HepG2 (cell line): Measurements from ENCODE around the gene PSMD1. TPM values are rescaled to one million over a fixed set of nuclear protein-coding genes. Genes with fewer than 3 reads are reported as not detected.

Source experiments
- ARHGAP35 ChIP-seq: sonication (generic); formaldehyde crosslinking; IDR thresholded peaks from 2 replicates; pipeline ENCODE4 v1.9.0; 2022; ENCODE audit warnings: mild to moderate bottlenecking, inconsistent platforms, moderate library complexity, missing genetic modification reagents, borderline replicate concordance
- CBX1 ChIP-seq: IDR thresholded peaks from one replicate; pipeline ENCODE4 v1.6.1; 2016; ENCODE audit warnings: antibody characterized with exemption, low read depth
- CCAR2 ChIP-seq: fragments of 200-400 bp; formaldehyde crosslinking; optimal IDR thresholded peaks from 2 replicates; pipeline ENCODE3; 2018; ENCODE audit warnings: low read depth, mild to moderate bottlenecking, low read length, moderate library complexity
- CHD4 ChIP-seq: fragments of 200-600 bp; sonication (generic); IDR thresholded peaks from 2 replicates; pipeline ENCODE4 v1.7.0; 2017; ENCODE audit warnings: mild to moderate bottlenecking, low read length, borderline replicate concordance
- DMAP1 ChIP-seq: IDR thresholded peaks from 2 replicates; pipeline ENCODE4 v1.6.1; 2016
- FOXK1 ChIP-seq: sonication (generic); formaldehyde crosslinking; IDR thresholded peaks from 2 replicates; pipeline ENCODE4 v1.4.0; 2020; ENCODE audit warnings: low read depth, missing genetic modification reagents, borderline replicate concordance
- FOXO4 ChIP-seq: sonication (generic); formaldehyde crosslinking; conservative IDR thresholded peaks from 2 replicates; pipeline ENCODE4 v1.8.1; 2023; ENCODE audit warnings: missing genetic modification reagents
- HIVEP1 ChIP-seq: sonication (generic); formaldehyde crosslinking; IDR thresholded peaks from 2 replicates; pipeline ENCODE4 v1.4.0; 2020; ENCODE audit warnings: mild to moderate bottlenecking, missing genetic modification reagents
- HOMEZ ChIP-seq: IDR thresholded peaks from 2 replicates; pipeline ENCODE4 v1.6.1; 2016; ENCODE audit warnings: low read depth
- JARID2 ChIP-seq: sonication (generic); formaldehyde crosslinking; IDR thresholded peaks from 2 replicates; pipeline ENCODE4 v1.8.1; 2023; ENCODE audit warnings: missing genetic modification reagents, inconsistent platforms; ENCODE audit not compliant: insufficient replicate concordance
- MAFG ChIP-seq: sonication (generic); formaldehyde crosslinking; IDR thresholded peaks from 2 replicates; pipeline ENCODE4 v1.5.1; 2020; ENCODE audit warnings: mild to moderate bottlenecking, missing genetic modification reagents
- NFIC ChIP-seq: IDR thresholded peaks from 2 replicates; pipeline ENCODE4 v1.6.1; 2012; ENCODE audit warnings: mild to moderate bottlenecking, low read length, inconsistent platforms
- REPIN1 ChIP-seq: sonication (generic); formaldehyde crosslinking; IDR thresholded peaks from 2 replicates; pipeline ENCODE4 v1.8.0; 2022; ENCODE audit warnings: missing genetic modification reagents, low read depth, mild to moderate bottlenecking, borderline replicate concordance
- TERF1 ChIP-seq: sonication (generic); formaldehyde crosslinking; IDR thresholded peaks from 2 replicates; pipeline ENCODE4 v1.8.0; 2022; ENCODE audit warnings: mild to moderate bottlenecking, missing genetic modification reagents, moderate library complexity
- TFDP1 ChIP-seq: IDR thresholded peaks from 2 replicates; pipeline ENCODE4 v1.6.1; 2016; ENCODE audit warnings: missing compliant biosample characterization, missing genetic modification reagents, borderline replicate concordance
- ZNF446 ChIP-seq: sonication (generic); formaldehyde crosslinking; IDR thresholded peaks from 2 replicates; pipeline ENCODE4 v1.5.0; 2020; ENCODE audit warnings: mild to moderate bottlenecking, missing genetic modification reagents
- ZNF558 ChIP-seq: sonication (generic); formaldehyde crosslinking; IDR thresholded peaks from 2 replicates; pipeline ENCODE4 v1.9.0; 2022; ENCODE audit warnings: mild to moderate bottlenecking, missing genetic modification reagents, borderline replicate concordance
- ZNF564 ChIP-seq: sonication (generic); formaldehyde crosslinking; IDR thresholded peaks from 2 replicates; pipeline ENCODE4 v1.8.1; 2023; ENCODE audit warnings: mild to moderate bottlenecking, missing genetic modification reagents
- ZNF567 ChIP-seq: sonication (generic); formaldehyde crosslinking; IDR thresholded peaks from 2 replicates; pipeline ENCODE4 v1.8.1; 2023; ENCODE audit warnings: mild to moderate bottlenecking, missing genetic modification reagents, borderline replicate concordance
- ZNF703 ChIP-seq: sonication (generic); formaldehyde crosslinking; IDR thresholded peaks from 2 replicates; pipeline ENCODE4 v1.5.1; 2020; ENCODE audit warnings: missing genetic modification reagents, mild to moderate bottlenecking, moderate library complexity, borderline replicate concordance
- ZNF790 ChIP-seq: sonication (generic); formaldehyde crosslinking; IDR thresholded peaks from 2 replicates; pipeline ENCODE4 v1.8.0; 2022; ENCODE audit warnings: missing genetic modification reagents, mild to moderate bottlenecking, borderline replicate concordance
- polyA plus RNA-seq, 8 experiments: library from polyadenylated mRNA; depleted of rRNA in 3 of 8; stranded (reverse) in 7 of 8; unstranded in 1 of 8; fragments of >200 nt; fragmentation: Illumina TruSeq in 4 of 8; extraction: Trizol in 4 of 8; gene quantifications; 2 replicates each; pipeline versions ENCODE4 v1.2.1 to v1.2.3, GENCODE V29; 2011 to 2016; ENCODE audit warnings: low read depth in 4 of 8, missing spikeins in 1 of 8, mixed read lengths in 1 of 8; ENCODE audit not compliant: insufficient read depth in 1 of 8
- total RNA-seq, 5 experiments: library from RNA; depleted of rRNA; stranded (reverse); fragments of >200 nt; fragmentation: Illumina TruSeq; extraction: Trizol; gene quantifications; 2 replicates each; pipeline ENCODE4 v1.2.3, GENCODE V29; 2016; ENCODE audit warnings: low read depth in 1 of 5
- TF ChIP-seq, protein P1 (sequence below): fragments of 450-650 bp; IDR thresholded peaks from 2 replicates; pipeline ENCODE4 v1.6.1; 2017; ENCODE audit warnings: mild to moderate bottlenecking

The PSMD1 gene
- total and polyA plus RNA-seq, 2 of the 13 experiments (the other 11 are each of a cell fraction or from before 2014, with no cell fraction given): 136 to 191 TPM

- TF ChIP-seq, protein P1, sequence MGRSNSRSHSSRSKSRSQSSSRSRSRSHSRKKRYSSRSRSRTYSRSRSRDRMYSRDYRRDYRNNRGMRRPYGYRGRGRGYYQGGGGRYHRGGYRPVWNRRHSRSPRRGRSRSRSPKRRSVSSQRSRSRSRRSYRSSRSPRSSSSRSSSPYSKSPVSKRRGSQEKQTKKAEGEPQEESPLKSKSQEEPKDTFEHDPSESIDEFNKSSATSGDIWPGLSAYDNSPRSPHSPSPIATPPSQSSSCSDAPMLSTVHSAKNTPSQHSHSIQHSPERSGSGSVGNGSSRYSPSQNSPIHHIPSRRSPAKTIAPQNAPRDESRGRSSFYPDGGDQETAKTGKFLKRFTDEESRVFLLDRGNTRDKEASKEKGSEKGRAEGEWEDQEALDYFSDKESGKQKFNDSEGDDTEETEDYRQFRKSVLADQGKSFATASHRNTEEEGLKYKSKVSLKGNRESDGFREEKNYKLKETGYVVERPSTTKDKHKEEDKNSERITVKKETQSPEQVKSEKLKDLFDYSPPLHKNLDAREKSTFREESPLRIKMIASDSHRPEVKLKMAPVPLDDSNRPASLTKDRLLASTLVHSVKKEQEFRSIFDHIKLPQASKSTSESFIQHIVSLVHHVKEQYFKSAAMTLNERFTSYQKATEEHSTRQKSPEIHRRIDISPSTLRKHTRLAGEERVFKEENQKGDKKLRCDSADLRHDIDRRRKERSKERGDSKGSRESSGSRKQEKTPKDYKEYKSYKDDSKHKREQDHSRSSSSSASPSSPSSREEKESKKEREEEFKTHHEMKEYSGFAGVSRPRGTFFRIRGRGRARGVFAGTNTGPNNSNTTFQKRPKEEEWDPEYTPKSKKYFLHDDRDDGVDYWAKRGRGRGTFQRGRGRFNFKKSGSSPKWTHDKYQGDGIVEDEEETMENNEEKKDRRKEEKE: no peak
- TF ChIP-seq ZNF703 (no peak), DMAP1 (CRISPR knock-in tag) (no peak), JARID2 (CRISPR knock-in tag) (no peak), ARHGAP35 (CRISPR knock-in tag) (no peak), CHD4 (no peak), FOXO4 (CRISPR knock-in tag) (no peak), ZNF790 (CRISPR knock-in tag) (no peak), ZNF567 (CRISPR knock-in tag) (no peak), HIVEP1 (peak; percentile 69; the same call in 1 of the 2 replicates), TERF1 (CRISPR knock-in tag) (no peak), REPIN1 (CRISPR knock-in tag) (0 out of 2 replicates have a peak, but pooled peaks have one; percentile 23), NFIC (no peak), CBX1 (peak; percentile 31), HOMEZ (no peak), MAFG (CRISPR knock-in tag) (no peak), ZNF564 (CRISPR knock-in tag) (0 out of 2 replicates have a peak, but pooled peaks have one; percentile 36), CCAR2 (peak; percentile 20), FOXK1 (CRISPR knock-in tag) (peak; percentile 72; the same call in 1 of the 2 replicates), ZNF446 (CRISPR knock-in tag) (no peak), ZNF558 (no peak), TFDP1 (CRISPR knock-in tag) (0 out of 2 replicates have a peak, but pooled peaks have one; percentile 16)
Measured at GRCh38 chr2:231047274-231047922, 9.3 kb upstream of the PSMD1 start (continued).
